Stimulated activated memory B cell treated with anti-CD40 and anti-IgM and Interleukin-4, amounts not matched to agents 10 μg/mL and 1 μg/mL and 100 μg/mL, for 72 hours (primary cell): Measurements from ENCODE around the gene STAM2.
"Not testable (repeated sequence)": the region's sequence is repeated elsewhere in the genome, so short reads cannot be mapped to it uniquely, and the experiment has no call there.

Source experiments
- ATAC-seq: fragments of 150-1000 bp; cut with Tn5 transposase; 2 replicates; pipeline ENCODE4 v1.10.0; 2021
- H3K27ac Mint-ChIP-seq: one replicate; pipeline ENCODE4 v1.8.0; 2022; ENCODE audit warnings: mild to moderate bottlenecking, mixed read lengths
- H3K27me3 Mint-ChIP-seq: one replicate; pipeline ENCODE4 v1.8.0; 2022; ENCODE audit warnings: mixed read lengths
- H3K36me3 Mint-ChIP-seq: one replicate; pipeline ENCODE4 v1.8.0; 2022; ENCODE audit warnings: mixed read lengths
- H3K4me1 Mint-ChIP-seq: one replicate; pipeline ENCODE4 v1.8.0; 2022; ENCODE audit warnings: mixed read lengths
- H3K4me3 Mint-ChIP-seq: one replicate; pipeline ENCODE4 v1.8.0; 2022; ENCODE audit warnings: mild to moderate bottlenecking, moderate library complexity, mixed read lengths
- H3K9me3 Mint-ChIP-seq: one replicate; pipeline ENCODE4 v1.8.0; 2022; ENCODE audit warnings: mixed read lengths

Gene STAM2

GRCh38 chr2:152175368-152176112 is at the start of gene STAM2:
Gene STAM2 (minus strand): TSS chr2:152175763. CDS start chr2:152175642, 121 bp downstream.
- peak within 1 kb of the TSS; percentile 98 for H3K4me3 Mint-ChIP-seq
- H3K27me3 Mint-ChIP-seq, result no peaks in the 10 kb centered on the region
- H3K36me3 Mint-ChIP-seq, result peaks cover 5% of the 10 kb centered on the region
- H3K27ac Mint-ChIP-seq, result peak within 1 kb of the TSS; percentile 100
- no peaks in the 10 kb centered on the region for H3K9me3 Mint-ChIP-seq
- peak; percentile 92 for ATAC-seq
- H3K4me1 Mint-ChIP-seq, result peaks cover 42% of the 10 kb centered on the region

- Mint-ChIP-seq H3K4me1 (no peaks in the 10 kb centered on the region), H3K9me3 (peaks cover 3% of the 10 kb centered on the region), H3K4me3 (no peak overlapping the region), H3K36me3 (no peaks in the 10 kb centered on the region), H3K27ac (no peak overlapping the region), H3K27me3 (peaks cover 8% of the 10 kb centered on the region)
- no peak for ATAC-seq
Observed at GRCh38 chr2:152223977-152224376, 48.4 kb upstream of the STAM2 start.

GRCh38 chr2:152222975-152223637 is 47.5 kb upstream of the STAM2 start:
- ATAC-seq, result no peak
- Mint-ChIP-seq H3K4me1 (no peaks in the 10 kb centered on the region), H3K4me3 (no peak overlapping the region), H3K9me3 (peaks cover 3% of the 10 kb centered on the region), H3K27ac (no peak overlapping the region), H3K27me3 (peaks cover 8% of the 10 kb centered on the region), H3K36me3 (no peaks in the 10 kb centered on the region)

GRCh38 chr2:152221839-152222238 is 46.3 kb upstream of the STAM2 start:
- H3K9me3 Mint-ChIP-seq, result peaks cover 3% of the 10 kb centered on the region
- no peaks in the 10 kb centered on the region for H3K27me3 Mint-ChIP-seq
- H3K36me3 Mint-ChIP-seq, result no peaks in the 10 kb centered on the region
- H3K4me3 Mint-ChIP-seq, result no peak overlapping the region
- H3K27ac Mint-ChIP-seq, result no peak overlapping the region
- no peak for ATAC-seq
- no peaks in the 10 kb centered on the region for H3K4me1 Mint-ChIP-seq

DNA sequence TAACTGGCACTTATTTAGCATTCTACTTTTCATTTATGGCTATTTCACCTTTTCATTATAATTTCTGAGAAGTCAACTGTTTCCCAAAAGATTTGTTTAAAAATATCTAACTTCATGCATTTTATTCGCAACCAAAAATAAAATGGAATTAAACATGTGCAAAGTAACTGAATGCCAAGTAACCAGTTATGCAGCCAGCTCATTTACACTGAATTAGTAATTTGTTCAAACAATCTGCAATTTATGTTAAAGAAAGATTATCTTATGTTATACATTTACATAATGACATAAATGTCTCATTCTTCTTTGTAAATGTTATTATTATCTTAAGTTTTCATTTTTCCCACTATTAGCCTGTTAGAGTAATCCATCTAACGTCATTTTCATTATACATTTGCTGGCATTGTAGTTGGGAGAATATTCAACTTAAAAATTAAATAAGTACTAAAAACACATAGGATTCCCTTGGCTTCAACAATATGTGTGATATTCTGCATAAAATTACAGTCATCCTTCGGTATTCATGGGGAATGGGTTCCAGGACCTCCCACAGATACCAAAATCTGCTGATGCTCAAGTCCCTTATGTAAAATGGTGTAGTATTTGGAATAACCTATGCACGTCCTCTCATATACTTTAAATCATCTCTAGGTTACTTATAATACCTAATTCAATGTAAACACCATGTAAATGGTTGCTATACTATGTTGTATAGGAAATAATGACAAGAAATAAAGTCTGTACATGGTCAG is 43.7 kb upstream of the STAM2 start:
- no peak for ATAC-seq

GRCh38 chr2:152201466-152201830 is 25.9 kb upstream of the STAM2 start:
- Mint-ChIP-seq H3K9me3 (peaks cover 2% of the 10 kb centered on the region), H3K36me3 (no peaks in the 10 kb centered on the region), H3K4me1 (no peaks in the 10 kb centered on the region), H3K4me3 (no peak overlapping the region), H3K27me3 (peaks cover 34% of the 10 kb centered on the region), H3K27ac (no peak overlapping the region)
- ATAC-seq, result no peak

More for the DNA sequence above, 43.7 kb upstream of the STAM2 start:
- H3K36me3 Mint-ChIP-seq, result no peaks in the 10 kb centered on the region
- H3K9me3 Mint-ChIP-seq, result no peaks in the 10 kb centered on the region
- no peaks in the 10 kb centered on the region for H3K27me3 Mint-ChIP-seq
- H3K4me1 Mint-ChIP-seq, result no peaks in the 10 kb centered on the region
- H3K4me3 Mint-ChIP-seq, result no peak overlapping the region
- no peak overlapping the region for H3K27ac Mint-ChIP-seq

DNA sequence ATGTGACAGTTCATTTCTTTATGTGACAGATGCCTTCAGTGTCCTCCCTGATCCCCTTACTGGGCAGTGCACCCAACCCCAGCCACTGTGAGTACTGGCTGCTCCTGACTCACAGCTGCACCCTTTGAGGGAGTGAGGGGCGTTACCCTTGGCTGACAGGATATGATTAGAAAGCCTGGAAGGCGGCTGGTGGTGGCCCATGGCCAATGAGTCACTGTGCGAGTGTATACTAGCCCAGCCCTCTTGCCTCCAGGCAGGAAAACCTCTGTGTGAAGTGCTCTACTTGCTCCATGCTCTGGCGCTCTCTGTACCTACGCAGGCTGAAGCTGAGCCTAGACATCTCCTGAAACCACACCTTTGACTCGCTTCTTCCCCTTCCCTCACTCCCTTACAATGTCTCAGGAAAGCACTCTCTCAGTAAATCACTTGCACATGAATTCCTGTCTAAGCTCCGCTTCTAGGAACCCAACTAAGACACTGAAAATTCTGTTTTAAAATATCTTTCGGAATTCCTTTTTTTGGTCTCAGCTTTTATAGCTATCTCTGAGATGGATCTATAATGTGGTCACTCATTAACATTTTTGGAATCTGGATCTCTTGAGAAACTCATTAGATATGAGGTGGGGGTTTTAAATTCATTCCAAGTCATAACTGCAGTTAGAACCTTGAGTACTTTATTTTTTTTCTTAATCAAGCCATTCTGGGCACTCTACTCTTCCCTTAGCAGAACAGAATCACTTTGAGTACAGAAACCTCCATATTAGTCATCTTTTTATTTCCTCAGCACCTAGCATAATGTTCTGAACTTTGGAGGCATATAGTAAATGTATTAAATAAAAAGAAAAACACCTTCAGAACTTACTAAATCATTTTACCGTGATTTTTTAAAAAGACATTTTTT is 25.3 kb upstream of the STAM2 start:
- Mint-ChIP-seq H3K27me3 (peaks cover 34% of the 10 kb centered on the region), H3K27ac (no peak overlapping the region), H3K9me3 (peaks cover 5% of the 10 kb centered on the region), H3K4me1 (no peaks in the 10 kb centered on the region), H3K4me3 (no peak overlapping the region), H3K36me3 (no peaks in the 10 kb centered on the region)
- no peak for ATAC-seq

GRCh38 chr2:152200101-152200500 is 24.5 kb upstream of the STAM2 start:
- Mint-ChIP-seq H3K9me3 (peaks cover 5% of the 10 kb centered on the region), H3K4me3 (no peak overlapping the region), H3K36me3 (no peaks in the 10 kb centered on the region), H3K27me3 (peaks cover 40% of the 10 kb centered on the region), H3K27ac (no peak overlapping the region), H3K4me1 (no peaks in the 10 kb centered on the region)
- ATAC-seq, result no peak

DNA sequence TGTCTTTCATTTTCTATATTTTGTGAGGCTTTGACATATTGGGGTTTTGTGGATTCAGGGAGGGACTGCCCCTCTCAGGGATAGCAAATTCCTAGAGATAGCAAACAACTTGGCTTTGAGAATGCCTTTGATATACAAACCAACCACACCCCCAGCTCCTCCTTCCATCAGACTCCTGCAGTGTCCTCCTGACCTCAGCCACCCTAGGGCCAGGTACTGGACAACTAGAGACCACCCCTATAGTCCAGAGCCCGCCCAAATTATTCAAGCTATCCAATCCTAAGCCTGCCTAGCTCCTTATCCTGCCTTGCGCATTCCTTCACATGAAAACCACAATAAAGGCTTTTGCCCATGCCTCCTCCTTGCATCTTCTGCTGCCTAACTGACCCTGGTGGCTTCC is 22.9 kb upstream of the STAM2 start:
- no peak for ATAC-seq
- H3K4me3 Mint-ChIP-seq, result no peak overlapping the region
- H3K9me3 Mint-ChIP-seq, result peaks cover 5% of the 10 kb centered on the region
- no peaks in the 10 kb centered on the region for H3K4me1 Mint-ChIP-seq
- H3K36me3 Mint-ChIP-seq, result no peaks in the 10 kb centered on the region
- no peak overlapping the region for H3K27ac Mint-ChIP-seq
- H3K27me3 Mint-ChIP-seq, result peaks cover 48% of the 10 kb centered on the region

GRCh38 chr2:152197508-152198284 is 22.1 kb upstream of the STAM2 start:
- not testable (repeated sequence) for ATAC-seq, H3K9me3 Mint-ChIP-seq, H3K36me3 Mint-ChIP-seq, H3K4me3 Mint-ChIP-seq, H3K4me1 Mint-ChIP-seq, H3K27ac Mint-ChIP-seq
- H3K27me3 Mint-ChIP-seq, result peaks cover 50% of the 10 kb centered on the region

DNA sequence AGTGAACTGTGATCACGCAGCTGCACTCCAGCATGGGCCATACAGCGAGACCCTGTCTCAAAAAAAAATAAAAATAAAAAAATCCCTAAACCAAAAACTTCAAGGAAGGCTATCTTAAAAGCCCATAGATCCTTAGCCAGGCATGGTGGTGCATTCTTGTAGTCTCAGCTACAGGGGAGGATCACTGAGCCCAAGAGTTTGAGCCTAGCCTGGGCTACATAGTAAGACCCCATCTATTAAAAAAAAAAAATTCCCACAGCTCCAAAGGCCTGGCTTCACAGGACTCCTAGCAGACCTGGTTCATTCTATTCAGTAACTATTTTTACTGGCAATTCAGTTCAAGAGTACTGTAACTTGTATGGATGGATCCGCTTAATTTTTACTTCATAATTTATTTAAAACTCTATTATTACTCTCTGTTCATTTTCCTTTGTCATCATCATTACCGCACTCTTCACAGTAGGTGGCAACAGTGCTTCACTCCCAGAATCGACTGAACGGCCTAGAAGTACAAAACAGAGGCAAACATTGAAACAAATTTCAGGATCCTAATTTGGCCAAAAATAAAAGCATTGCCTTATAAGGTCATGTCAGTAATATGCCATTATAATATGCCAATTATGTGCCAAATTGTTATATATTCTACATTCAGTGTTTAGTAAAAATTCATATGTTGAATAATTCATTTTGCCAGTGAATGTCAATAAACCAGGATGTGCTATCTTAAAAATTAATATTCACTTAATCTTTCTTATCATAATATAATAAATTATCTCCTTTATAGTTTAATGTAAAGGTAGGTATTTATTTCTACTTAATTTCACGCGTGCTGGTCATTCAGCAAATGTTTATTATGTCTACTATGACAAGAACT is 14.3 kb upstream of the STAM2 start:
- Mint-ChIP-seq H3K36me3 (no peaks in the 10 kb centered on the region), H3K4me3 (no peak overlapping the region), H3K27ac (no peak overlapping the region), H3K9me3 (no peaks in the 10 kb centered on the region), H3K27me3 (peaks cover 57% of the 10 kb centered on the region), H3K4me1 (no peaks in the 10 kb centered on the region)
- ATAC-seq, result no peak

DNA sequence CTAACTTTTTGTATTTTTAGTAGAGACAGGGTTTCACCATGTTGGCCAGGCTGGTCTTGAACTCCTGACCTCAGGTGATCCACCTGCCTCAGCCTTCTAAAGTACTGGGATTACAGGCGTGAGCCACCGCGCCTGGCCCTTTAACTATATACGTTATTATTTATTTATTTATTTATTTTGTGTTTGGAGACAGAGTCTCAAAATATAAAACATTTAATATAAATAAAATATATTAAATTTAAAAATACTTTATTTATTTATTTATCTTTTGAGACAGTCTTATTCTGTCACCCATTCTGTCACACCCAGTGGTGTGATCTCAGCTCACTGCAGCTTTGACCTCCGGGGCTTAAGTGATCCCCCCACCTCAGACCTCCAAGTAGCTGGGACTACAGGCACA is 11.2 kb upstream of the STAM2 start:
- peaks cover 52% of the 10 kb centered on the region for H3K27me3 Mint-ChIP-seq
- ATAC-seq, H3K4me1 Mint-ChIP-seq, H3K36me3 Mint-ChIP-seq, H3K27ac Mint-ChIP-seq, H3K9me3 Mint-ChIP-seq, H3K4me3 Mint-ChIP-seq: not testable (repeated sequence)

DNA sequence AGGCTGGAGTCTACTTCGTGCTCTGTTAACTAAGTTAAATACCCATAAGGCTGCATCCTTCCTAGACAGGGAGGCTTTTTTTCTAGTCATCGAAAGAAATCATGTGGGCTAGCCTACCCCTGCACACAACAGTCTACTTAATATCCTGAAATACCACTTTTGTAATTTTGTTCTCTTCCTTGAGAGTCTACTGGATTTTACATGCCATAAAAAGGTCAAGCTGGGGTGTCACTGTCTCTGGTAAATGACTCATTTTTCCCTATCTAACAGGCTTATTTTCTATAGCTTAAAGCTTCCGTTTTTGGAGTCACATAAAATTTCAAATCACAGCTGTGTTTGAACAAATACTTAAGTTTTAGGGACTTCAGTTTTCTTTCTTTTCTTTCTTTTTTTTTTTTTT is 10.7 kb upstream of the STAM2 start:
- H3K36me3 Mint-ChIP-seq, result no peaks in the 10 kb centered on the region
- H3K9me3 Mint-ChIP-seq, result no peaks in the 10 kb centered on the region
- H3K4me3 Mint-ChIP-seq, result no peak overlapping the region
- H3K27ac Mint-ChIP-seq, result no peak overlapping the region
- no peak for ATAC-seq
- H3K27me3 Mint-ChIP-seq, result peaks cover 52% of the 10 kb centered on the region
- H3K4me1 Mint-ChIP-seq, result no peaks in the 10 kb centered on the region
